ENCODE data around the gene LCN9.

DNA sequence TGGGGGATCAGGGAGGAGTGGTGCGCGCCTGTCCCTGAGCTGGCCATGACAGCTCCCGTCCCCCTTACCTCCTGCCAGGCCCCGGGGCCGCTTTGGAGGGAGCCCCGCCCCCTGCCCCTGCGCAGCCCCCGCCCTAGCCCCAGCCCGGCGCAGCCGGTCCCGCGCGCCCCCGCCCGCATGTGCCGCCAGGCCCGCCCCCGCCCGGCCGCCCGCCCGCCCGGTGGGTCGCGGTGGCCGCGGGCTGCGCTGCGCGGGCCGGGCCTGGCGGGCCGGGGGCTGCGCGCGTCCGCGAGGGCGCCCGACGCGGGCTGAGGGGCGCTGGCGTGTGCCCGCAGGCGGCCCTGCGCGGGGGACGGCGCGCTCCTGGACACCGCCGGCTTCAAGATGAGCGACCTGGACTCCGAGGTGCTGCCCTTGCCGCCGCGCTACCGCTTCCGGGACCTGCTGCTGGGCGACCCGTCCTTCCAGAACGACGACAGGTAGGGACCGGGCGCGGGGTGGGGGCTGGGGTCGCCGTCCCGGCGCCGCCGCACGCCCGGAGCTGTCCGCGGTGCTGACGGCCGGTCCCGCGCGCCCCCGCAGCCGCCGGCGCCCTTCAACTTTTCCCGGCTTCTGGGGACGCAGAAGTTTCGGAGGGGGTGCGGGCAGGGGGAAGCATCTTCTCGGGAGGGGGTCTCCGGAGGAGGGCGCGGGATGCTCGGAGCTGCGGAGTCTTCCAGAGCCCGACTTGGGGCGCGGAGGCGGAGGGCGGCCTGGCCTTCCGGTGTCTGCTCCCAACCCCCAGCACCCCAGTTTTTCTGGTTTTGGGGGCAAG is 51.3 kb downstream of the LCN9 start:
- TF ChIP-seq POLR2A (IDR thresholded peaks at IDR 0.05; ENCODE audit: low read length): no peak
- TF ChIP-seq GATA1 (IDR thresholded peaks at IDR 0.05; ENCODE audit: low read depth, low read length): no peak
